H1 (cell line): Measurements from ENCODE around the gene HABP4. TPM values are rescaled to one million over a fixed set of nuclear protein-coding genes. Genes with fewer than 3 reads are reported as not detected.

ENCODE experiments used
- BACH1 ChIP-seq: IDR thresholded peaks from 2 replicates; pipeline ENCODE4 v1.6.1; 2012; ENCODE audit warnings: low read length, improper control_type of control experiment
- KDM1A ChIP-seq: fragments of 200-600, 300-600 bp; sonication (generic); IDR thresholded peaks from 2 replicates; pipeline ENCODE4 v1.7.1; 2016; ENCODE audit warnings: mild to moderate bottlenecking, low read length, borderline replicate concordance
- KDM4A ChIP-seq: IDR thresholded peaks from one replicate; pipeline ENCODE4 v1.7.1; 2012; ENCODE audit warnings: low read depth, mild to moderate bottlenecking, moderate library complexity, low read length, inconsistent platforms; ENCODE audit not compliant: severe bottlenecking
- RNF2 ChIP-seq: fragments of 200-900, 300-1000 bp; sonication (generic); IDR thresholded peaks from 2 replicates; pipeline ENCODE4 v1.7.1; 2016; ENCODE audit warnings: borderline replicate concordance, low read depth, mild to moderate bottlenecking, antibody characterized with exemption, low read length; ENCODE audit not compliant: poor library complexity, severe bottlenecking; ENCODE audit errors: missing control alignments
- SIX5 ChIP-seq: IDR thresholded peaks from 2 replicates; pipeline ENCODE4 v1.6.1; 2011; ENCODE audit warnings: mild to moderate bottlenecking, low read depth, low read length
- SUZ12 ChIP-seq: fragments of 200-600 bp; sonication (generic); IDR thresholded peaks from 2 replicates; pipeline ENCODE4 v1.6.1; 2012; ENCODE audit warnings: mild to moderate bottlenecking, inconsistent platforms, low read length, moderate library complexity, mixed read lengths
- polyA plus RNA-seq, 7 experiments: library from polyadenylated mRNA; depleted of rRNA in 3 of 7; stranded (reverse) in 5 of 7; unstranded in 2 of 7; fragments of >200 nt in 5 of 7; fragments of 200-250 nt in 2 of 7; gene quantifications; 1 replicate in 5 of 7; 2 replicates in 1 of 7; 4 replicates in 1 of 7; pipeline versions ENCODE4 v1.2.1 to v1.2.3, GENCODE V29; 2011 to 2013; ENCODE audit warnings: missing spikeins in 2 of 7, mixed read lengths in 2 of 7
- total RNA-seq: library from RNA; stranded (reverse); fragmentation: NEBNext Ultra II Directional; extraction: Animal tissue kit (Norgen Biotek cat#: 25700); gene quantifications from 2 replicates; pipeline ENCODE4 v1.2.1, GENCODE V29; 2021

The HABP4 gene
- total and polyA plus RNA-seq, 2 of the 8 experiments (the other 6 are each of a cell fraction or from before 2014, with no cell fraction given), result 3.3 to 11.2 TPM

GRCh38 chr9:96412174-96412913 is 37.6 kb upstream of the HABP4 start (continued):
- no peak for TF ChIP-seq RNF2
- no peak for TF ChIP-seq KDM1A
- TF ChIP-seq BACH1, result no peak
- no peak for TF ChIP-seq SIX5
- no peak for TF ChIP-seq SUZ12
- TF ChIP-seq KDM4A, result no peak
- TF ChIP-seq, all 59 proteins: peak for 0
